ENCODE data around the gene SELENOW. TPM values are rescaled to one million over a fixed set of nuclear protein-coding genes. Genes with fewer than 3 reads are reported as not detected.

The SELENOW gene
- total and polyA plus RNA-seq, 2 of the 8 experiments (the other 6 are each of a cell fraction or from before 2014, with no cell fraction given) = 371 to 588 TPM

DNA sequence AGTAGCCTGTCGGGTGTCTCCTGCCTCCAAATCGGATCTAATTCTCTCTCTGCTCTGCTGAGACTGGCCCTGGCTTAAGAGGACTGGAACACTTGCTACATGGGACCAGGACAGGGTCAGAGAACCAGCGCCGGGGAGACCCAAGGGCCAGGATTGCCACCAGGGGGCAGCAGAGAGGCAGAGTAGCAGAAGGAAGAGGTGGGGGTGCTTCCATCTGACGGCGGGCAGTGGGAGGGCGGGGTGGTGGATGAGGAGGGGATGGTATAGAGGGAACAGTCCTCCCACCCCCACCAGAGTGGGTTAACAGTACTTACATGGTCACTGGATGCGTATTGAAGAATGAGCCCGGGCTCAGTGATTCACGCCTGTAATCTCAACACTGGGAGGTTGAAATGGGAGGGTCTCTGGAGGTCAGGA, 11.9 kb downstream of the SELENOW start (continued):
- TF ChIP-seq EP300 (IDR thresholded peaks at IDR 0.05; ENCODE audit: borderline replicate concordance in 1 of 2, low read depth in 2 of 2, low read length in 2 of 2) (0 out of 3 replicates have a peak, but pooled peaks of 1 of the 2 experiments have one; percentile 59), KDM4A (IDR thresholded peaks at IDR 0.05; ENCODE audit: low read depth, low read length, severe bottlenecking) (no peak), RNF2 (IDR thresholded peaks at IDR 0.05; ENCODE audit: borderline replicate concordance, low read depth, low read length, missing control alignments, poor library complexity, severe bottlenecking) (no peak), HDAC2 (IDR thresholded peaks at IDR 0.05; ENCODE audit: borderline replicate concordance in 1 of 2, low read depth in 2 of 2, low read length in 2 of 2) (no peak), CHD2 (IDR thresholded peaks at IDR 0.05; ENCODE audit: low read length) (no peak), GTF2F1 (IDR thresholded peaks at IDR 0.05; ENCODE audit: borderline replicate concordance, low read depth, low read length) (no peak), POU5F1 (IDR thresholded peaks at IDR 0.05; ENCODE audit: low read depth, low read length) (no peak), KDM1A (IDR thresholded peaks at IDR 0.05; ENCODE audit: borderline replicate concordance, low read length) (no peak), RFX5 (IDR thresholded peaks at IDR 0.05; ENCODE audit: borderline replicate concordance, low read depth, low read length) (no peak), BCL11A (IDR thresholded peaks at IDR 0.05; ENCODE audit: low read depth in 2 of 2, low read length in 2 of 2) (no peak), CREB1 (IDR thresholded peaks at IDR 0.05) (peak; percentile 51; the same call in 1 of the 2 replicates), POLR2A (IDR thresholded peaks at IDR 0.05; ENCODE audit: control extremely low read depth in 1 of 2, low read depth in 2 of 2, low read length in 2 of 2) (0 out of 3 replicates have a peak, but pooled peaks of 1 of the 2 experiments have one; percentile 26), YY1 (IDR thresholded peaks at IDR 0.05; ENCODE audit: low read depth, low read length) (0 out of 2 replicates have a peak, but pooled peaks have one; percentile 53), SAP30 (IDR thresholded peaks at IDR 0.05; ENCODE audit: insufficient read depth, insufficient replicate concordance, low read length) (no peak)
- TF ChIP-seq, protein P1, sequence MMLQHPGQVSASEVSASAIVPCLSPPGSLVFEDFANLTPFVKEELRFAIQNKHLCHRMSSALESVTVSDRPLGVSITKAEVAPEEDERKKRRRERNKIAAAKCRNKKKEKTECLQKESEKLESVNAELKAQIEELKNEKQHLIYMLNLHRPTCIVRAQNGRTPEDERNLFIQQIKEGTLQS (IDR thresholded peaks at IDR 0.05; ENCODE audit: insufficient read depth, low read depth, low read length) = no peak

Measured in H1 (cell line).